Stimulated activated naive CD8-positive, alpha-beta T cell treated with anti-CD3 and anti-CD28 coated beads, Interleukin-15, Interleukin-2, amounts not matched to agents 100 ng/mL and 50 ng/mL, for 24 hours (primary cell): Measurements from ENCODE around the gene DAB2IP.

Experiments
- H3K27ac Mint-ChIP-seq: one replicate; pipeline ENCODE4 v1.8.0; 2021; ENCODE audit warnings: mild to moderate bottlenecking, mixed read lengths
- H3K27me3 Mint-ChIP-seq: one replicate; pipeline ENCODE4 v1.8.0; 2021; ENCODE audit warnings: mixed read lengths
- H3K36me3 Mint-ChIP-seq: one replicate; pipeline ENCODE4 v1.8.0; 2021; ENCODE audit warnings: low read depth, mixed read lengths
- H3K4me1 Mint-ChIP-seq: one replicate; pipeline ENCODE4 v1.8.0; 2021; ENCODE audit warnings: low read depth, mixed read lengths
- H3K4me3 Mint-ChIP-seq: one replicate; pipeline ENCODE4 v1.8.0; 2021; ENCODE audit warnings: mild to moderate bottlenecking, mixed read lengths
- H3K9me3 Mint-ChIP-seq: one replicate; pipeline ENCODE4 v1.8.0; 2021; ENCODE audit warnings: mixed read lengths

Gene DAB2IP

DNA sequence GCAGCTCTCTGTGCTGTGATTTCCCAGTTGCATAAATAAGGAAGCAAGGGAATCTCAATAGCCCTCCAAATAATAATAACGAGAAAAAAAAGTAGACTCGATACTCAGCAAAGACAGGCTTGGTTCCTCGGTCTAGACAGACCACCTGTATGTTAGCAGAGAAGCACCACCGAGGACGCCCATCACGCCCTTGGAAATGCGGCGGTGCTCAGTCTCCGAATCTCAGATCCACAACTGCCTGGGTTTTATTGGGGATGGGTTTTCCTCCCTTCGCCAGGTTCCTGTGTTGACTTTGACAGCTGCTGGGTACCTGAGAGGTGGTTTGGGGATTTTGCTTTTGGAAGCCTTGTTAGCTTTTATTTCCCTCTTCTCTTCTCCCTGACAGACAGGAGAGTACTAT, 7.2 kb downstream of the DAB2IP start:
- Mint-ChIP-seq H3K4me3 (no peak overlapping the region), H3K27ac (no peak overlapping the region), H3K27me3 (peaks cover 32% of the 10 kb centered on the region), H3K9me3 (no peaks in the 10 kb centered on the region), H3K4me1 (no peaks in the 10 kb centered on the region), H3K36me3 (no peaks in the 10 kb centered on the region)

DNA sequence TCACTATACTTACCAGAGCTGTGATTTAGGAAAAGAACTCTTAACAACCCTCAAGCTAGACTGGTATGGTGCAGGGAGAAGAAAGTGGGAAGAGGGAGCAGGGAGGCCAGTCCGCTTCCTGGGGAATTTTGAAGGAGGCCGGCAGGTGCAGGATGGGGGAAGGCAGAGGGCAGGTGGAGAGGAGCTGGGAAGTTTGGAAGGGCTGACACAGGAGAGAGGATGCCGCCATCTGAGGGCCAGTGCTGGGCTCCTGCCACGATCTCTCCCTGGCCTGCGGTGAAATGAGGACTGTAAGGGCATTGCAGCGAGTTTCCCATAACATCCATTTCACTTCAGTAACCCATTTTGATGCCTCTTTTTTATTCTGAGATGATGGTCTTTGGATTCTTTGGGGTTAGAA, 8.9 kb downstream of the DAB2IP start:
- no peaks in the 10 kb centered on the region for H3K4me1 Mint-ChIP-seq
- H3K9me3 Mint-ChIP-seq = no peaks in the 10 kb centered on the region
- H3K4me3 Mint-ChIP-seq = no peak overlapping the region
- H3K27ac Mint-ChIP-seq = no peak overlapping the region
- H3K36me3 Mint-ChIP-seq = no peaks in the 10 kb centered on the region
- peaks cover 24% of the 10 kb centered on the region for H3K27me3 Mint-ChIP-seq

DNA sequence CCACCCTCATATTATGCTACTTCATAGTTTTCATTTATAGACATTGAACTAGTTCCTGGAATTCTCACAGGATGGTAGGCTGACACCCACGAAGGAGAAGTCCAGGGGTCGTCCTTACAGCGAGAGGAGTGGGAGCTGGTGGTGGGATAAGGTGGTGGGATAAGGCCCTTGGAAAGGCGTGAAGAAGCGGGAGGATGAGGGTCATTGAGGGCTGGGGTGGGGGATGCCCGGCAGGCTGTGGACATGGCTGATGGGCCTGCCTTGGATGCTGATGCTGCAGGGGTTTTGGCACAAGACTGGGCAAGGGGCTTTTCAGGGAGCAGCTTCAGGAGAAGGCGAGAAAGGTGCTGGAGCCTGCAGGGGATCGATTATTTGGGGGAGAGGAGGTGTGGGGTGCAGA, 9.4 kb downstream of the DAB2IP start:
- no peak overlapping the region for H3K27ac Mint-ChIP-seq
- H3K36me3 Mint-ChIP-seq = no peaks in the 10 kb centered on the region
- no peaks in the 10 kb centered on the region for H3K9me3 Mint-ChIP-seq
- H3K4me3 Mint-ChIP-seq = no peak overlapping the region
- H3K27me3 Mint-ChIP-seq = peaks cover 20% of the 10 kb centered on the region
- no peaks in the 10 kb centered on the region for H3K4me1 Mint-ChIP-seq

DNA sequence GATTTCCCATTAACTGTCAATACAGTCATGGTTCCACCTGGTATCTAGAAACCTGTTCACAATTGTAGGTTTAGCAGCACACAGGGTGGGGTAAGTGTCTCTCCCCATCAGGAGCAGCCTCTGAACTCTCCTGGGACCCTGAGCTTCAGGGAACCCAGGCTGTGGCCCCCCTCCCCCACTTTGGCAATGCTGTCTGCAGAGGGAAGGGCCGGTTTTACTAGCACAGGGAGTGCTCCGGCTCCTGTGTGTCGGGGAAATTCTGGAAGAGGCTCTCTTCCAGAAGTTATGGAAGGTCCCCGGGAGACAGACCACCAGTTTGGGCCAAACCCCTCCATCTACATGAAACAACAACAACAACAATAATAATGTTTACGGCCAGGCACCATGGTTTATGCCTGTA, 9.9 kb downstream of the DAB2IP start:
- Mint-ChIP-seq H3K36me3 (no peaks in the 10 kb centered on the region), H3K27me3 (peaks cover 20% of the 10 kb centered on the region), H3K27ac (no peak overlapping the region), H3K4me1 (no peaks in the 10 kb centered on the region), H3K9me3 (no peaks in the 10 kb centered on the region), H3K4me3 (no peak overlapping the region)

- Mint-ChIP-seq H3K27ac (no peak overlapping the region), H3K27me3 (peaks cover 18% of the 10 kb centered on the region), H3K9me3 (no peaks in the 10 kb centered on the region), H3K36me3 (no peaks in the 10 kb centered on the region), H3K4me1 (no peaks in the 10 kb centered on the region), H3K4me3 (no peak overlapping the region)
Observed at GRCh38 chr9:121662359-121662758, 10.9 kb downstream of the DAB2IP start.

GRCh38 chr9:121662891-121663580, 11.6 kb downstream of the DAB2IP start:
- H3K4me1 Mint-ChIP-seq = no peaks in the 10 kb centered on the region
- H3K27ac Mint-ChIP-seq = no peak overlapping the region
- H3K9me3 Mint-ChIP-seq = no peaks in the 10 kb centered on the region
- H3K36me3 Mint-ChIP-seq = no peaks in the 10 kb centered on the region
- H3K27me3 Mint-ChIP-seq = peaks cover 18% of the 10 kb centered on the region
- H3K4me3 Mint-ChIP-seq = no peak overlapping the region

- Mint-ChIP-seq H3K27me3 (peaks cover 18% of the 10 kb centered on the region), H3K4me3 (no peak overlapping the region), H3K27ac (no peak overlapping the region), H3K4me1 (no peaks in the 10 kb centered on the region), H3K36me3 (no peaks in the 10 kb centered on the region), H3K9me3 (no peaks in the 10 kb centered on the region)
Observed at GRCh38 chr9:121663591-121663990, 12.2 kb downstream of the DAB2IP start.

DNA sequence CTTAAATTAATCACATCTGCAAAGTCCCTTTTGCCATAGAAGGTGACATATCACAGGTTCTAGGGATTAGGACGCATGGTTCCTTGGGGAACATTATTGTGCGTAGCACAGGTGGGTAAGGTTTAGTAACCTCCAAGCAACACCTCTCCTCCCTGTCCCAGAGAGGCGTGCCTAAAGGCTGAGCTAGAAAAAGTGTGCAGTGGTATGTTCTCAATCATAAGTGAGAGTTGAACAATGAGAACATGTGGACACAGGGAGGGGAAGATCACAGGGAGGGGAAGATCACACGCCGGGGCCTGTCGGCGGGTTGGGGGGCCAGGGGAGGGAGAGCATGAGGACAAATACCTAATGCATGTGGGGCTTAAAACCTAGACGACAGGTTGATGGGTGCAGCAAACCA, 14.9 kb downstream of the DAB2IP start:
- H3K27me3 Mint-ChIP-seq = peaks cover 13% of the 10 kb centered on the region
- H3K4me1 Mint-ChIP-seq = no peaks in the 10 kb centered on the region
- H3K4me3 Mint-ChIP-seq = no peak overlapping the region
- no peaks in the 10 kb centered on the region for H3K9me3 Mint-ChIP-seq
- H3K36me3 Mint-ChIP-seq = no peaks in the 10 kb centered on the region
- no peak overlapping the region for H3K27ac Mint-ChIP-seq

GRCh38 chr9:121667214-121667613, 15.8 kb downstream of the DAB2IP start:
- Mint-ChIP-seq H3K9me3 (no peaks in the 10 kb centered on the region), H3K27ac (no peak overlapping the region), H3K4me1 (no peaks in the 10 kb centered on the region), H3K4me3 (no peak overlapping the region), H3K27me3 (peaks cover 13% of the 10 kb centered on the region), H3K36me3 (no peaks in the 10 kb centered on the region)

- H3K36me3 Mint-ChIP-seq = no peaks in the 10 kb centered on the region
- H3K27me3 Mint-ChIP-seq = peaks cover 13% of the 10 kb centered on the region
- H3K27ac Mint-ChIP-seq = no peak overlapping the region
- H3K4me1 Mint-ChIP-seq = no peaks in the 10 kb centered on the region
- H3K9me3 Mint-ChIP-seq = no peaks in the 10 kb centered on the region
- no peak overlapping the region for H3K4me3 Mint-ChIP-seq
Observed at GRCh38 chr9:121667890-121668289, 16.5 kb downstream of the DAB2IP start.

DNA sequence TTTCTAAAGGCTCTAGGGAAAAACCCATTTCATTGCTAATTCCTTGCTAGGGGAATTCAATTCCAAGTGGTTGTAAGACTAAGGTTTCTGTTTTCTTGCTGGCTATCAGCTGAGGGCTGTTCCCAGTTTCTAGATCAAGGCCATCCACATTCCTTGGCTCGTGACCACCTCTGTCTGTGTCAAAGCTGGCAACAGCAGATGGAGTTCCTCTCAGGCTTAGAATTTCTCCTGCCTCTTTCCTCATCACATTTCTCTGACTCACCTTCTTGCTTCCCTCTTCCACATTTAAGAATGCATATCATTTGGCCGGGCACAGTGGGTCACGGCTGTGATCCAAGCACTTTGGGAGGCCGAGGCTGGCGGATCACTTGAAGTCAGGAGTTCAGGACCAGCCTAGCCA, 19.0 kb downstream of the DAB2IP start:
- no peaks in the 10 kb centered on the region for H3K9me3 Mint-ChIP-seq
- no peak overlapping the region for H3K4me3 Mint-ChIP-seq
- H3K27me3 Mint-ChIP-seq = peaks cover 10% of the 10 kb centered on the region
- H3K4me1 Mint-ChIP-seq = no peaks in the 10 kb centered on the region
- no peaks in the 10 kb centered on the region for H3K36me3 Mint-ChIP-seq
- no peak overlapping the region for H3K27ac Mint-ChIP-seq

DNA sequence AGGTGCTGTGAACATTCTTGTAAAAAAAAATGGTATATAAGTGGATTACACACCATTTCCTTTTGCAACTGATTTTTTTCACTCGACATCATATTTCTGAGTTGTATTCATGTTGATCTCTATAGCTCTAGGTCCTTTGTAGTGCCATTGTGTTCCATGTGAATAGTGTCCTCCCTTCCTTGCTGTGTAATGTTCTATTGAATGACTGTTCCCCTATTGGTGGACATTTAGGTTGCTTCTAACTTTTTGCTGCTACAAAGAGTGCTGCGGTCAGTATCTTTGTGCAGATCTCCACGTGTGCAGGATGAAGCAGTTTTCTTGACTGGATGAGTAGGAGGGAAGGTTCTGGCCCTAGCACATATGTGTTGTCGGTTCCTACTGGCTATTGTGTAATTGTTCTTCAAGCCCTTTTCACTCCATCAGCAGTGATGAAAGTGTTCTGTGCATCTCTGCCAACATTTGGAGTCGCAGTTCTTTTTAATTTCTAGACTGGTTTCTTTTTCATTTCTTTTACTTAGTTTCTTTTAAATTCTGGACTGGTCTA, 20.2 kb downstream of the DAB2IP start:
- Mint-ChIP-seq H3K4me3 (no peak overlapping the region), H3K27ac (no peak overlapping the region), H3K9me3 (no peaks in the 10 kb centered on the region), H3K27me3 (peaks cover 10% of the 10 kb centered on the region), H3K36me3 (no peaks in the 10 kb centered on the region), H3K4me1 (no peaks in the 10 kb centered on the region)

GRCh38 chr9:121672213-121672612, 20.8 kb downstream of the DAB2IP start:
- H3K4me3 Mint-ChIP-seq = no peak overlapping the region
- no peaks in the 10 kb centered on the region for H3K36me3 Mint-ChIP-seq
- H3K4me1 Mint-ChIP-seq = no peaks in the 10 kb centered on the region
- peaks cover 10% of the 10 kb centered on the region for H3K27me3 Mint-ChIP-seq
- H3K27ac Mint-ChIP-seq = no peak overlapping the region
- H3K9me3 Mint-ChIP-seq = no peaks in the 10 kb centered on the region

DNA sequence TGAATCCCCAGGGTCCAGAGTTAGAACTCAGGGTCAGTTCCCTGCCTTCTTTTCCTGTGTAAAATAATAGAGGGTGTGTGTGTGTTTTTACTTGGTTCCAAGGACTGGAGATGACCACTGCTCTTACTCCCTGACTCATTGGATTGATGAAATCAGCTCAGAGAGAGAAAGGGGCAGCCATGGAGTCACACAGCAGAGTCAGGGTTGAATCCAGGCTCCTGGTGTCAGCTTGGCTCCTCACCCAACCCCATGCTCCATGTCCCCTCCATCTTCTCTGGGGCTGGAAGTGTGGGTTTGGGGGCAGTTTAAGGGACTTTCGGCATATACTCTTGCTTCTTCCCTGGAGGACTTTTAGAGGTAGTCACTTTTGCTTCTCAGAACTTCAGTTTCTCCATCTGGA, 21.6 kb downstream of the DAB2IP start:
- peaks cover 7% of the 10 kb centered on the region for H3K27me3 Mint-ChIP-seq
- H3K9me3 Mint-ChIP-seq = no peaks in the 10 kb centered on the region
- H3K4me3 Mint-ChIP-seq = no peak overlapping the region
- no peak overlapping the region for H3K27ac Mint-ChIP-seq
- H3K4me1 Mint-ChIP-seq = no peaks in the 10 kb centered on the region
- no peaks in the 10 kb centered on the region for H3K36me3 Mint-ChIP-seq

DNA sequence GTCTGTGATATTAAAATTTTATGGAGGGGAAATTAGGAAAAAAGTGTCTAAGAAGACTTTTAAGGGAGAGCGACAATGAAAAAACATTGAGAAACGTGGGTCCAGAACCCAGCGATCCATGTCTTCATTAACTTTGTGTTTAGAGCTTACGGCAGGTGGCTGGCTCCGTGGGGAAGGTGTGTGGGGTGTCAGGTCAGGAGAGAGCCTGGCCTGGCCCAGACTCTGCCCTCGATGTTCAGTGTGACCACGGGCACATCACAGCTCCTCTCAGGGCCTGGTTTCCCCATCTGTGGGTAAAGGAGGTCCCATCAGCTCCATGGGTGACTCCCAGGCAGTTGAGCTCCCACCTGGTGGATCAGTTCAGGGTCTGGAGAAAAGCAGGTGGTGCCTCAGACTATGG, 22.1 kb downstream of the DAB2IP start:
- no peaks in the 10 kb centered on the region for H3K9me3 Mint-ChIP-seq
- peaks cover 7% of the 10 kb centered on the region for H3K27me3 Mint-ChIP-seq
- no peaks in the 10 kb centered on the region for H3K36me3 Mint-ChIP-seq
- H3K4me1 Mint-ChIP-seq = no peaks in the 10 kb centered on the region
- H3K27ac Mint-ChIP-seq = no peak overlapping the region
- H3K4me3 Mint-ChIP-seq = no peak overlapping the region

DNA sequence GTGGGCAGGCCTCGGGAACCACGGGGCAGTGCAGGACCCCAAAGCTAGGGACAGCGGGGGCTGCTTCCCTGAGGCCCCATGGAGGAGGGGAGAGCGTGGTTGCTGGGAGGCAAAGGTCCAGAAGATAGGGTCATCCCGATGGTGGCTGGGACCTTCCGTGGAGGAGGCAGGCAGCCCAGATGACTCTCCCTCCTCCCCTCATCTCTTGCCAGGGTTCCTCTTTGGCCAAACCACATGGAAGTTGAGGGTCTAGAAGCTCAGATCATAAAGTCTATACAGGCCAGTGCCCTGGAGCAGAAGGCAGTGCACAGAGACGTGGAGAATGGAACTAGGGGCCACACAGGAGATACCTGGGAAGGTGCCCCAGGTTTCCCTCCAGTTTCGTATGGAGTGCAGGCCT, 22.6 kb downstream of the DAB2IP start:
- Mint-ChIP-seq H3K27me3 (peaks cover 7% of the 10 kb centered on the region), H3K36me3 (no peaks in the 10 kb centered on the region), H3K4me1 (no peaks in the 10 kb centered on the region), H3K4me3 (no peak overlapping the region), H3K27ac (no peak overlapping the region), H3K9me3 (no peaks in the 10 kb centered on the region)
